Trophoblast cell (in vitro differentiated cells and primary cell): Measurements from ENCODE around the gene NDRG2.
A peak's percentile ranks its signal among the peaks of the same experiment; 100 is the strongest.

Source experiments
- DNase-seq, 2 donors: peaks; one replicate each; pipeline ENCODE4 v3.0.0-alpha.2; 2016
- H2AFZ ChIP-seq: 2 replicates; pipeline ENCODE4 v1.6.1; 2013; ENCODE audit warnings: low read length, moderate library complexity, mild to moderate bottlenecking; ENCODE audit not compliant: insufficient read depth, poor library complexity
- H2AK5ac ChIP-seq: 2 replicates; pipeline ENCODE4 v1.6.1; 2013; ENCODE audit warnings: mild to moderate bottlenecking, low read length
- H2BK120ac ChIP-seq: 2 replicates; pipeline ENCODE4 v1.6.1; 2013; ENCODE audit warnings: low read length, mild to moderate bottlenecking, moderate library complexity; ENCODE audit not compliant: insufficient read depth, poor library complexity
- H2BK12ac ChIP-seq: 2 replicates; pipeline ENCODE4 v1.6.1; 2013; ENCODE audit warnings: mild to moderate bottlenecking, low read length, moderate library complexity
- H2BK5ac ChIP-seq: 2 replicates; pipeline ENCODE4 v1.6.1; 2013; ENCODE audit warnings: low read length, low read depth, moderate library complexity, mild to moderate bottlenecking; ENCODE audit not compliant: poor library complexity
- H3K14ac ChIP-seq: 2 replicates; pipeline ENCODE4 v1.6.1; 2013; ENCODE audit warnings: mild to moderate bottlenecking, low read length
- H3K18ac ChIP-seq: 2 replicates; pipeline ENCODE4 v1.6.1; 2013; ENCODE audit warnings: mild to moderate bottlenecking, low read length
- H3K23ac ChIP-seq: 2 replicates; pipeline ENCODE4 v1.6.1; 2013; ENCODE audit warnings: low read length
- H3K27ac ChIP-seq: 2 replicates; pipeline ENCODE4 v1.5.1; 2013; ENCODE audit warnings: low read depth, mild to moderate bottlenecking, inconsistent platforms, low read length, moderate library complexity
- H3K27me3 ChIP-seq: 2 replicates; pipeline ENCODE4 v1.6.1; 2013; ENCODE audit warnings: inconsistent platforms, mild to moderate bottlenecking, low read length, moderate library complexity; ENCODE audit not compliant: insufficient read depth
- H3K36me3 ChIP-seq, 2 experiments: 1 replicate in 1 of 2; 2 replicates in 1 of 2; pipeline ENCODE4 v1.6.1; 2013; ENCODE audit warnings: low read length in 2 of 2, mild to moderate bottlenecking in 2 of 2, moderate library complexity in 1 of 2; ENCODE audit not compliant: insufficient read depth in 2 of 2, control insufficient read depth in 1 of 2
- H3K4ac ChIP-seq: 2 replicates; pipeline ENCODE4 v1.6.1; 2013; ENCODE audit warnings: low read depth, mild to moderate bottlenecking, low read length, moderate library complexity
- H3K4me1 ChIP-seq, 2 experiments: 1 replicate in 1 of 2; 2 replicates in 1 of 2; pipeline ENCODE4 v1.6.1; 2013; ENCODE audit warnings: low read length in 2 of 2, mild to moderate bottlenecking in 2 of 2, moderate library complexity in 1 of 2; ENCODE audit not compliant: insufficient read depth in 2 of 2, control insufficient read depth in 1 of 2
- H3K4me2 ChIP-seq: 2 replicates; pipeline ENCODE4 v1.6.1; 2013; ENCODE audit warnings: inconsistent platforms, mild to moderate bottlenecking, low read length, moderate library complexity
- H3K4me3 ChIP-seq: 2 replicates; pipeline ENCODE4 v1.5.1; 2013; ENCODE audit warnings: mild to moderate bottlenecking, low read depth, low read length, inconsistent platforms
- H3K79me1 ChIP-seq: one replicate; pipeline ENCODE4 v1.6.1; 2013; ENCODE audit warnings: low read length
- H3K79me2 ChIP-seq: 2 replicates; pipeline ENCODE4 v1.6.1; 2013; ENCODE audit warnings: low read length, mild to moderate bottlenecking; ENCODE audit not compliant: control insufficient read depth, insufficient read depth, poor library complexity
- H3K9ac ChIP-seq: 2 replicates; pipeline ENCODE4 v1.6.1; 2013; ENCODE audit warnings: mild to moderate bottlenecking, low read length
- H3K9me3 ChIP-seq: 2 replicates; pipeline ENCODE4 v1.6.1; 2013; ENCODE audit warnings: low read depth, mild to moderate bottlenecking, control low read depth, inconsistent platforms, low read length; ENCODE audit not compliant: insufficient read depth
- H4K12ac ChIP-seq: 2 replicates; pipeline ENCODE4 v1.6.1; 2013; ENCODE audit warnings: low read depth, mild to moderate bottlenecking, low read length, moderate library complexity
- H4K8ac ChIP-seq: 2 replicates; pipeline ENCODE4 v1.6.1; 2013; ENCODE audit warnings: low read depth, mild to moderate bottlenecking, low read length, moderate library complexity
- H4K91ac ChIP-seq: one replicate; pipeline ENCODE4 v1.6.1; 2013; ENCODE audit warnings: low read depth, mild to moderate bottlenecking, low read length, moderate library complexity
- WGBS: extraction: QIAGEN DNeasy Blood & Tissue Kit; methylation state at CpG from one replicate; pipeline ENCODE4 v1.1.7; 2013; ENCODE audit warnings: missing lambda C conversion rate; ENCODE audit not compliant: insufficient read length, insufficient coverage; ENCODE audit errors: extremely low coverage; 5-methylcytosine and 5-hydroxymethylcytosine counted together

NDRG2 gene

GRCh38 chr14:21069388-21070082 lies 44.7 kb upstream of the NDRG2 start:
- Histone ChIP-seq H3K4me1 (peaks cover 15 to 18% of the 10 kb centered on the region in 2 experiments), H3K79me1 (peaks cover 24% of the 10 kb centered on the region), H3K4me3 (peak overlapping the region; percentile 82), H4K8ac (peak overlapping the region; percentile 77), H2AK5ac (peak overlapping the region; percentile 77), H3K79me2 (peaks cover 10% of the 10 kb centered on the region), H2AFZ (no peak overlapping the region), H3K9ac (peak overlapping the region; percentile 45), H3K27ac (peak overlapping the region; percentile 35), H3K4me2 (peak overlapping the region; percentile 97), H4K12ac (peak overlapping the region; percentile 3), H4K91ac (peak overlapping the region; percentile 94), H3K14ac (peak overlapping the region; percentile 87), H2BK5ac (peak overlapping the region; percentile 19), H3K18ac (peak overlapping the region; percentile 85), H3K23ac (no peak overlapping the region), H2BK12ac (peak overlapping the region; percentile 73), H3K27me3 (no peaks in the 10 kb centered on the region), H3K36me3 (peaks cover 15 to 17% of the 10 kb centered on the region in 2 experiments), H2BK120ac (peak overlapping the region; percentile 20), H3K4ac (peak overlapping the region; percentile 3), H3K9me3 (no peaks in the 10 kb centered on the region)
- DNase-seq: peak in 1 of 2 donors; percentile 47
- no CpG with 5 or more reads among the region's 40 CpGs for WGBS

GRCh38 chr14:21068521-21069387 lies 43.9 kb upstream of the NDRG2 start:
- peaks cover 15 to 18% of the 10 kb centered on the region in 2 experiments for H3K4me1 ChIP-seq
- peak; percentile 46 to 72 for DNase-seq
- H4K12ac ChIP-seq: no peak overlapping the region
- H2AFZ ChIP-seq: no peak overlapping the region
- no peaks in the 10 kb centered on the region for H3K27me3 ChIP-seq
- H3K4me2 ChIP-seq: peak overlapping the region; percentile 97
- H3K23ac ChIP-seq: no peak overlapping the region
- H3K36me3 ChIP-seq: peaks cover 7 to 10% of the 10 kb centered on the region in 2 experiments
- no peaks in the 10 kb centered on the region for H3K9me3 ChIP-seq
- peak overlapping the region; percentile 18 for H3K18ac ChIP-seq
- H3K4me3 ChIP-seq: no peak overlapping the region
- peaks cover 24% of the 10 kb centered on the region for H3K79me1 ChIP-seq
- peak overlapping the region; percentile 1 for H3K9ac ChIP-seq
- no peak overlapping the region for H3K27ac ChIP-seq
- H3K4ac ChIP-seq: no peak overlapping the region
- peak overlapping the region; percentile 94 for H4K91ac ChIP-seq
- H3K14ac ChIP-seq: peak overlapping the region; percentile 22
- no CpG with 5 or more reads among the region's 45 CpGs for WGBS
- peak overlapping the region; percentile 20 for H2BK120ac ChIP-seq
- peak overlapping the region; percentile 25 for H2BK12ac ChIP-seq
- no peak overlapping the region for H2AK5ac ChIP-seq
- peak overlapping the region; percentile 77 for H4K8ac ChIP-seq
- no peak overlapping the region for H2BK5ac ChIP-seq
- H3K79me2 ChIP-seq: peaks cover 10% of the 10 kb centered on the region

GRCh38 chr14:21066882-21067502 lies 42.1 kb upstream of the NDRG2 start:
- no peaks in the 10 kb centered on the region for H3K9me3 ChIP-seq
- H2BK12ac ChIP-seq: no peak overlapping the region
- no peak overlapping the region for H3K4me2 ChIP-seq
- H3K79me2 ChIP-seq: peaks cover 10% of the 10 kb centered on the region
- no peak overlapping the region for H3K27ac ChIP-seq
- H3K9ac ChIP-seq: no peak overlapping the region
- no peak overlapping the region for H2BK5ac ChIP-seq
- no peaks in the 10 kb centered on the region for H3K36me3 ChIP-seq
- H2AK5ac ChIP-seq: no peak overlapping the region
- no peak overlapping the region for H3K14ac ChIP-seq
- peaks cover 24% of the 10 kb centered on the region for H3K79me1 ChIP-seq
- DNase-seq: no peak
- no peak overlapping the region for H3K4me3 ChIP-seq
- H4K91ac ChIP-seq: no peak overlapping the region
- H4K8ac ChIP-seq: no peak overlapping the region
- H3K23ac ChIP-seq: no peak overlapping the region
- H3K18ac ChIP-seq: no peak overlapping the region
- H4K12ac ChIP-seq: no peak overlapping the region
- no CpG with 5 or more reads among the region's 7 CpGs for WGBS
- H3K27me3 ChIP-seq: no peaks in the 10 kb centered on the region
- H3K4ac ChIP-seq: no peak overlapping the region
- H2AFZ ChIP-seq: no peak overlapping the region
- H2BK120ac ChIP-seq: no peak overlapping the region
- peaks cover 12 to 16% of the 10 kb centered on the region in 2 experiments for H3K4me1 ChIP-seq

GRCh38 chr14:21063479-21063878 lies 38.6 kb upstream of the NDRG2 start:
- Histone ChIP-seq H2BK120ac (no peak overlapping the region), H3K36me3 (no peaks in the 10 kb centered on the region), H3K9me3 (no peaks in the 10 kb centered on the region), H3K14ac (no peak overlapping the region), H3K4me1 (peaks cover 2 to 3% of the 10 kb centered on the region in 2 experiments), H3K4me3 (no peak overlapping the region), H3K9ac (no peak overlapping the region), H3K27me3 (no peaks in the 10 kb centered on the region), H3K18ac (no peak overlapping the region), H3K23ac (no peak overlapping the region), H3K4ac (no peak overlapping the region), H2AFZ (no peak overlapping the region), H2BK12ac (no peak overlapping the region), H4K8ac (no peak overlapping the region), H3K27ac (no peak overlapping the region), H3K4me2 (peak overlapping the region; percentile 38), H2AK5ac (no peak overlapping the region), H3K79me1 (no peaks in the 10 kb centered on the region), H3K79me2 (no peaks in the 10 kb centered on the region), H4K91ac (no peak overlapping the region), H4K12ac (no peak overlapping the region), H2BK5ac (no peak overlapping the region)
- DNase-seq: no peak
- WGBS: no CpG with 5 or more reads among the region's 3 CpGs
